Activated T-helper 1 cell treated with anti-CD3 and anti-CD28 coated beads, Interleukin-2, amount 50 U/mL, for 16 hours (primary cell): ENCODE measurements around the gene ZNF778.
"Not testable (repeated sequence)": the region's sequence is repeated elsewhere in the genome, so short reads cannot be mapped to it uniquely, and the experiment has no call there.

Experiments used
- DNase-seq, 2 donors: peaks; one replicate each; pipeline ENCODE4 v3.0.0-alpha.2; 2020; ENCODE audit warnings: low read depth in 1 of 2, low spot score in 1 of 2

Gene ZNF778

DNA sequence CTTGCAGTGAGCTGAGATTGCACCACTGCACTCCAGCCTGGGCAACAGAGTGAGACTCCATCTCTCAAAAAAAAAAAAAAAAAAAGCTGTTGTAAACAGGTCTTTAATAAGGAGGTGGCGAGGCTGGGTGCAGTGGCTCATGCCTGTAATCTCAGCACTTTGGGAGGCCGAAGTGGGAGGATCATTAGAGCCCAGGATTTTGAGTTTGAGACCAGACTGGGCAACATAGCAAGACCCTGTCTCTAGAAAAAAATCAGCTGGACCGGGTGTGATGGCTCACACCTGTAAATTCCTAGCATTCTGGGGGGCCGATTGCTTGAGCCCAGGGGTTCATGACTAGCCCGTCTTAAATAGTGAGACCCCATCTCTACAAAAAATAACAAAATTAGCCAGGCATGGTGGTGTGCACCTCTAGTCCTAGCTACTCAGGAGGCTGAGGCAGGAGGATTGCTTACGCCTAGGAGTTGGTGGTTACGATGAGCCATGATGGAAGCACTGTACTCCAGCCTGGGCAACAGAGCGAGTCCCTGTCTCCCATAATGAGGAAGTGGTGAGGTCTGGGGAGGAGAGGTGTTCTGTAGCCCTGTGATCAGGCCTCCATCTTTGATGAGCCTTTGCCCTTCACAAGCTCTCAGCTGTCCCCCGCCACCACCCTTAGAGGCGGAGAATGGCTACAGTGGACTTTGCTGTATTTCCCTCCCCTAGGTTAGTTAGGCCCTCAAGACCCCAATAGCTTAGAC, 36.2 kb downstream of the ZNF778 start:
- no peak for DNase-seq

DNA sequence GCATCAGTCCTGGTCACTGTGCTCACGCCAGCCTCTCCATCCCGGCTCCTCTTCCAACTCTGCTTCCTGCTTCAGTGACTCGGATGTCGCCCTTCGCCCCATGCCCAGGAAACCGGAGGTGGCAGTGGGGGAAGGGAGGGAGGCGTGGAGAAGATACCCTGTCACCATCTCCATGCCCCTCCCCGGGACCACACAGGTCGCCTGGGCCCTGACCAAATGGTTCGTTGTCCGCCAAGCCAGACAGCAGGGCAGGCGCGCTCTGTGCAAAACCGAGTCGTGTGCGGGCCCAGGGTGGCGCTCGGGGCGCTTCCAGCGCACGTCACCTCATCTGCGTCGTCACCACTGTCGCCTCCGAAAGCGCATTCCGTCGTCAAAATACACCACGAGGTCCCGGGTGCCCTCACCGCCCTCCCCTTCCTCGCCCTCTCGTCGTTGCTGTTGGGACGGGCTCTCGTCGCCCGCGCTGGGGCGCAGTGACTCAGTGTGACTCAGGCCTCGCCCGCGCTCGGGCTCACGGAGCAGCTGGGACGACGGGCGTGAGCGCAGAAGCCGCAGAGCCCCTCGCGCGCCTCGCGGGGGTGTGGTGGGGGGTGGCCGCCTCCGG, 39.2 kb downstream of the ZNF778 start:
- peak; percentile 39 to 65 for DNase-seq

GRCh38 chr16:89257281-89257731, 39.8 kb downstream of the ZNF778 start:
- DNase-seq: no peak

- no peak for DNase-seq
Observed at GRCh38 chr16:89257757-89258465, 40.4 kb downstream of the ZNF778 start.

- not testable (repeated sequence) for DNase-seq
Observed at GRCh38 chr16:89259901-89260300, 42.4 kb downstream of the ZNF778 start.

- DNase-seq: no peak
Observed at GRCh38 chr16:89261691-89262563, 44.4 kb downstream of the ZNF778 start.

GRCh38 chr16:89264800-89265550, 47.5 kb downstream of the ZNF778 start:
- no peak for DNase-seq

DNA sequence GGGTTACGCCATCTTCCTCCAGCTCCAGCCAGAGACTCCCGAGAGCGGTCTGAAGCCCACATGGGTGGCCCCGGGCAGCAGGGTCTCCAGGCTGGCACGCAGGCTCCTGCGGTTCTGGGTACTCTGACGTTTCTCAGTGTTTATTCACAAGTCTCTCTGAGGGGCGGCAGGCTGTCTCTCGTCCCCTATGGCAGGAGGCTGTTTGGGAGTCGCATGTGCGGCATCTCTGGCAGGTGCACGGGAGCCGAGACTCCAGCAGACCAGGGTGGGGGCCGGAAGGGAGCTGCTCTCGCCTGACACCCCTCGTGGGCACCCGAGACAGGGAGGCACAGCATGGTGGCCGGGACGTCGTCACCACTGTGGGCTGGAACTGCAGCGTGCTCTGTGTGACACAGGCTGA, 48.1 kb downstream of the ZNF778 start:
- no peak for DNase-seq

DNA sequence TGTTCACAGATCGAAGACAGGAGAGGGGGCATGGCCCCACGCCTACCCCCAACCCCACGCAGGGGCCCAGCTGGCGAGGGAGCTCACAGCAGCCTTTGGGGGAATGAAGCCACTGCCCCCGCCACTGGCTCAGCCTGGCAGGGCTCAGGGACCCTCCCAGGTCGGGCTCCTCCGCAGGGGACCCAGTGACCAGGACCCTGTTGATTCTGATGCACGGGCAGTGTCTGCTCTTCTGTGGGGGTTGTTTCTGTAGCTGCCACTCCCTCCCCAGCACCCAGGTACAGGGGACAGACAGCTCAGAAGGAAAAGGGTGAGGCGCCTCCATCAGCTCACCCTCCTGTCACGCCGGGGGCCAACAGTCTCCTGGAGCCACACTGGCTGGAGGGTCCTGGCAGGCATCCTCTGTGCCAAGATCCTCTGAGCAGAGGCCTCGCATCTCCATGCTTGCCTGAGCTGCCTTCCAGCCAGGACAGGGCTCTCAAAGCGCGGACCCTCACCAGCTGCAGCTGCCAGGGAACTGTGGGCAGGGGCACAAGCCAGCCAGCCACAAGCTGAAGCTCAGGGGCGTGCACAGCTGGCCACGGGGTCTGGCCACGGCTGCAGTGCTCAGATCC, 49.1 kb downstream of the ZNF778 start:
- DNase-seq: no peak

- DNase-seq: not testable (repeated sequence)
Observed at GRCh38 chr16:89267746-89268145, 50.2 kb downstream of the ZNF778 start.

DNA sequence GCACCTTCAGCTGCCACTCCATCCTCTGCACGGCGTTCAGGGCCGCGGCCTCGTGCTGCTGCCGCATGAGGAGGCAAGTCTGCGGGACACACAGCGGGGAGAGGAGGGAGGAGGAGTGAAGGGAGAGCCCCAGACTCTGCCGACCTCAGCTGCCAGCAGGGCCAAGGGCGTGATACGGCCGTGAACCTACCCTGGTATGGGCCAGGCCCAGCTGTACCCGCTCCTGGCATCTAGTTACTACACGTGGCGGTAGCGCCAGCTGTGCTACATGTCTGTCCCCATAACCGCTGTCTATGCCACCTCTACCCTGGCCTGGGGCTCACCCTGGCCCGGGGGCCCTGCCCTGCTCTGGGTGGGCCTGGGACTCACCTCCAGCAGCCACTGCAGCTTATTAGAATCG, 51.1 kb downstream of the ZNF778 start:
- no peak for DNase-seq

DNA sequence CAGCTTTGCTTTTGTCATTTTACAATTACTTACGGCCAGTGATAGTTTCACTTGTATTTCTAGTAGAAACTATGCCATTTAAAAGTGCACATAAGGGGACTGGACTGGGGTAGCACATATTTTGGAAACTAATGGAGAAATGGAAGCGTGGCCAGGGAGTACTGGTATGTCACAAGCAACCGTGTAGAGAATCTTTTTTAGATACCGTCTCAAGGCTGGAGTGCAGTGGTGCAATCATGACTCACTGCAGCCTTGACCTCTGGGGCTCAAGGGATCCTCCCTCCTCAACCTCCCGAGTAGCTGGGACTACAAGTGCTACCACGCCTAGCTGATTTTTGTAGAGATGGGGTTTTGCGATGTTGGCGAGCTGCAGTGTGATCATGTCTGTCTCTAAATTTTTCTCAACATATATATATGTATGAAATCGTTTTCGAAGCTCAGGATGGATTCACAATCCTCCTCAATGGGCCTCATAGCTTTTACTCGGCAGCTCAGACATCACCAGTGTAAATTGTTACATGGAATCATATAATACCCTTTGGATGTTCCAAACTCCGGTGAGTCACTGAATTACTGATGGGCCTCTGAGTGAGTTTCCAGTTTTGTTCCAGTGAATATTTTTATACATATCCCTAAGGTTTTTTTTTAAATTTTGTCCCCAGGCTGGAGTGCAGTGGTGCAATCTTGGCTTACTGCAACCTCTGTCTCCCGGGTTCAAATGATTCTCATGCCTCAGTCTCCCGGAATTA, 51.7 kb downstream of the ZNF778 start:
- no peak for DNase-seq

DNA sequence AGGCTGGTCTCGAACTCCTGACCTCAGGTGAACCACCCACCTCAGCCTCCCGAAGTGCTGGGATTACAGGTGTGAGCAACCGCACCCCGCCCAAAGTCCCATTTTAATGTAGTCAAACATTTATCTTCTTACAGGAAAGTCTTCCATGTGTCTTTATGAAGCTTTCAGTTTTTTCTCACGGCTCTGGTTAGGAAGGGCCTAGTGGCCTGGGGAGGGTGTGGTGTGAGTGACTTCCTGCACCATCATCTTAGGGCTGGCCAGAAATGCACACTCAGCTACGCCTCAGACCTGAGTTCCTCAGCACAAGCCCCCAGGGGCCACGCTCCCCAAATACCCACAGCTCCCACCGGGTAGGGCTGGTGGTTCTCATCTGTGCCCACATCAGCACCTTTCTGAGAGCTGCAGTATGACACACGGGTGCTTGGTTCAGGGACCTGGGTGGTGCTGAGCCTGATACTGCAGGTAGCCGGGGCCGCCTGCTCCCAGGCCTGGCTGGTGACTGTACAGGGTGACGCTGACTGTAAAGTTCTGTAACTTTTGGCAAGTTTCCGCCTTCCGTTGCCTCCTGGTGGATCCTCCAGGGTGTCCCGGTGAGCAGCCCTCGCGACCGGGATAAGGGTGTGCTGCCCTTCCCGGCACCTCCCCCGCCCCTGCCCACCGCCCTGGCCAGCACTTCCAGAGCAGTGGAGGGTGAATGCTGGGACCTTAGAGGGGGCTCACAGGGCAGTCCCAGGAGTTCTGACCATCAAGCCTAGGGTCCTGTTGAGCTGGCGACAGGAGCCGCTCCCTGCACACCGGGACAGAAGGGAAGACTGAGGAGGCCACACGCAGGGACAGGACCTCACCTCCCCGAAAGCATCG, 52.5 kb downstream of the ZNF778 start:
- no peak for DNase-seq

- no peak for DNase-seq
Observed at GRCh38 chr16:89270666-89271345, 53.3 kb downstream of the ZNF778 start.

GRCh38 chr16:89272631-89273030, 55.1 kb downstream of the ZNF778 start:
- DNase-seq: no peak

DNA sequence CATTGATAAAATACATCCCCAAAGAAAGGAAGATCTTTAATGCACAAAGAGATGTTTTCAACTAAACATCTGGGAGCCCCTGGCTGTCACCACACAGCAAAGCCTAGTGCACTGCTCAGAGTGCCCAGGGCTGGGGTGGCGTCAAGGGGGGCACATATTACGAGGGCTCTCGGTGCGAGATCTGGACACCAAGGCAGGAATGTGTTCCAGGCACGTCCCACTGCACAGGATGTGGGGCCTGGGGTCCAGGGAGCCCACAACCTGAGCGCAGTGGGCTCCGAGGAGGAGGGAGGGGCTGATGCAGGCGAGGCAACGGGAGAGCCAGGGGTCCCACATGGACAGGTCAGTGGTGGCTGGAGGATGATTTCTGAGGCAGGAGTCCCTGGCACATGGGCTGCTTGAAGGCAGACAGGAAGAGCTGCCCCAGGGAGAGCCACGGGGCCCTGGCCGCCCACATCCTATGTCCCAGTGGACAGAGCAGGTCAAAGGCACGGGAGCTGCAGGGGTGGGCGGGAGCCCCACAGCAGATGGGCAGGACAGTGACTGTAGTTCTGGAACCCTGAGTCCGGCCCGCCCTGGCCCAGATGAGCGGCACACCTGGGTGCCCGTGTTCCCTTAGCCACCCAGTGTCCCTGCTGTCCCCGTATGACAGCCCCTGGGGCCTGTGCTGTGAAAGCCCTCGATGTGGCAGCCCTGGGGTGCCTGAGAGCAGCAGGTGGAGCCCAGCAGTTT, 56.4 kb downstream of the ZNF778 start:
- DNase-seq: no peak
